HG03175 (cell line): ENCODE results near the gene THOC6.

ENCODE experiments used
- ATAC-seq: cut with Tn5 transposase; IDR thresholded peaks from one replicate; pipeline ENCODE4 v1.9.1; 2021; ENCODE audit warnings: mild to moderate bottlenecking, moderate library complexity; ENCODE audit not compliant: unreplicated experiment

Gene THOC6

DNA sequence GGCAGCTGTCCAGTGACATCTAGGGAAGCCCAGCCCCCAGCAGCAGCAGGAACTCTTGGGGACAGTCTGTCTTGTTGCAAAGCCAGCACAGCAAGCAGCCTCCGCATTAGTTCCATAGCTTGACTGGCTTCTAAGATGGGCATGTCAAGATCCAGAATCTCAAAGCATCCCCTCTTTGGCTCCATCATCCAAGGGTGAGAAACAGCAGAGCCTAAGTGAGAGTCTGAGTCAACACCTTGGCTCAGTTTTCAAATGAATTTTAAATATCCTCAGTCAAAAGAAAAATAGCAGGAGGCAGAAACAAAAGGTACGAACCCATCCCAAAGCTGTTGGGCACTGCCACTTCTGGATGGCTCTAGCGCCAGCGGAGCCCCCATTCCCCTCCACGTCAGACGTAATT is 8.9 kb upstream of the THOC6 start:
- no peak for ATAC-seq

DNA sequence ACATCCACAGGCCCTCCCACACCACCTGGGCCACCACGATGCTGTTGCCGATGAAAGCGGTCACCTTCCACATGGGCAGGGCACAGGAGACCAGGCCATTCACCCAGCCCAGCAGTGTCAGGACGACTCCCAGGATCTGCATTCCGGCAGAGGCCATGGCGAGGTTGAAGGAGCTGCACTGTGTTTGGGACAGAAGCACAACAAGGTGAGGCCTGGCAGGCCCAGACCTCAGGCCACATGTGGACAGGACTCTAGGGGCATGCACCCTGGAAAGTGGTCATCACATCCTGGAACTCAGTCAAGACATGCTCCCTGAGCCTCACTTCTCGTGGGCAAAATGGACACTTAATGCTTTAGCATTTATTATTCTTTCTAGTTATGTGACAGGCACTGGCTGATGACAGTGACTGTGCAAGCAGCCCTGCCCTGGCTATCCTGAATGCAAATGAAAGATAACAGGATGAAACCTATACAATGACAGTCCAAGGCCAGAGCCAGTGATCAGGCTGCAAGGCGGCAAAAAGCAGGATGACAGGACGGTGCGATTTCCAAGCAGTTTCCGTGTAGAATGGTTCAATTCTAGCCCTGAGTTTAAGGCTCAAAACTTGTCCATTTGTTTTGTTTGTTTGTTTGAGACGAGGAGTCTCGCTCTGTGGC is 7.8 kb upstream of the THOC6 start:
- ATAC-seq, result no peak

DNA sequence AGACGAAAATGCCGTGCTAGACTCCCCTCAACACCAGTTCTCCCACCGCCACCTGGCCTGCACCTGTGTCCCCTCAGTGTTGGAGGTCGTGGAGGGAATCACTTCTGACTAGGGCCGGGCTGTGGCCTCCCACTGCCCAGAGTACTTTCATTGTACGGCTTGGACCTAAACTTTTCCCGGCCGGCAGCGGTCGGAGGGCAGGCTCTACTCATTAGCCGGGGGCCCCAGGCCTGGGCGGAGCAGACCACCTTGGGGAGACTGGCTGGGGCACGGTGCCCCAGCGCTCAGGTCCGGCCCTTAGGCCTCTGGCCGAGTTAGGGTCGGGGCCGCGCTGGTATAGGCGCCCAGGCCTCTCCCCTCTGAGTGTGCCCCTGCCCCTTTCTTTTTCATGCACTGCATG is 6.5 kb upstream of the THOC6 start:
- no peak for ATAC-seq

- ATAC-seq, result no peak
These were observed 5.9 kb upstream of the THOC6 start, which contains the start of gene CLDN6 for GRCh38 chr16:3017794-3018506. TSS of gene CLDN6 (minus strand) at chr16:3018183. CDS start at chr16:3016021, 2,162 bp downstream.

DNA sequence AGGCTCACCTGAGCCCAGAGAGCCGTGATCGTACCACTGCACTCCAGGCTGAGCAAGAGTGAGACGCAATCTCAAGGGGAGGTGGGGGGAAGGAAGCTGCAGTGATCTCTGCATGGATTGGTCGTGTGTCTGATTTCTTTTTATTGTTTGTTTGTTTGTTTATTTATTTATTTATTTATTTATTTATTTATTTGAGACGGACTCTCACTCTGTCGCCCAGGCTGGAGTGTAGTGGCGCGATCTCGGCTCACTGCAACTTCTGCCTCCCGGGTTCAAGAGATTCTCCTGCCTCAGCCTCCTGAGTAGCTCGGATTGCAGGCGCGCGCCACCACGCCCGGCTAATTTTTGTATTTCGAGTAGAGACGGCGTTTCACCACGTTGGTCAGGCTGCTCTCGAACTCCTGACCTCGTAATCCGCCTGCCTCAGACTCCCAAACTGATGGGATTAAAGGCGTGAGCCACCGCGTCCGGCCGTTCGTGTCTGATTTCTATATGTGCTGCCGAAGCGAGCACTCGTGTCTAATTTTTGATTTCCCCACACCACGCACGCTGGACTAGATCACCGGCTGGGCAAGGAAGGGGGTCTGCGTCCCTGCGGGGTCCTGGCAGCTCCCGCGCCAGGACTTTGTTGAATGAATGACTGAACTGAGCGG is 4.1 kb upstream of the THOC6 start:
- ATAC-seq, result no peak

DNA sequence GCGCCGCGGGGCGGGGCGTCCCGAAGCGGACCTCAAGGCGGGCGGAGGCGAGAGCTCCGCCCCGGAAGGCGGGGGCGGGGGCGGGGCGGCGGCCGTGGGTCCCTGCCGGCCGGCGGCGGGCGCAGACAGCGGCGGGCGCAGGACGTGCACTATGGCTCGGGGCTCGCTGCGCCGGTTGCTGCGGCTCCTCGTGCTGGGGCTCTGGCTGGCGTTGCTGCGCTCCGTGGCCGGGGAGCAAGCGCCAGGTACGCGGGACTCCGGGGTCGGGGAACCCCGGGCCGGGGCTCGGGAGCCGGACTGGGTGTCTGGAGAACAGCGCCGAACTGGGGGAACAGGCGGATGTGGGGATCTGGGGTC is 3.6 kb upstream of the THOC6 start, which contains the start of gene TNFRSF12A:
TNFRSF12A (plus strand) TSS at position 122 of the 357 bp plus-strand sequence; CDS start at position 152, 30 bp downstream.
- ATAC-seq, result no peak

- no peak for ATAC-seq
These were observed 3.0 kb upstream of the THOC6 start for GRCh38 chr16:3020604-3021448.

GRCh38 chr16:3021449-3022207 is 2.2 kb upstream of the THOC6 start:
- no peak for ATAC-seq

DNA sequence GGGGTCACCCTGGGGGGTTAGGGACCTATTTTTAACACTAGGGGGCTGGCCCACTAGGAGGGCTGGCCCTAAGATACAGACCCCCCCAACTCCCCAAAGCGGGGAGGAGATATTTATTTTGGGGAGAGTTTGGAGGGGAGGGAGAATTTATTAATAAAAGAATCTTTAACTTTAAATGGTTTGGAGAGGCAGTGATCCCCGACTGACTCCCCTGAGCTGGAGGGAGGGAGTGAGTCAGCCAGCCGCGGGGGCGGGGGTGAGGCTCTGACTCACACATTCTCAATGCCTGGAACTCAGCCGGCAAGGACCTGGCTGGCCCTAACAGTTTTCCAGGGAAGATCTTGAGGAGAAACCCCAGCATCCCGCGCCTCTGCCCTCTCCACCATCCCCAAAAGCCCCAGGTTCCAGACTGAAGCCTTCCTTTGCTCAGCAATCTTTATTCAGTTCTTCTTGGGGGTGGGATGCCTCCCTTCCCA is 1.6 kb upstream of the THOC6 start:
- no peak for ATAC-seq

- ATAC-seq, result no peak
These were observed 986 bp upstream of the THOC6 start for GRCh38 chr16:3022684-3023414.

DNA sequence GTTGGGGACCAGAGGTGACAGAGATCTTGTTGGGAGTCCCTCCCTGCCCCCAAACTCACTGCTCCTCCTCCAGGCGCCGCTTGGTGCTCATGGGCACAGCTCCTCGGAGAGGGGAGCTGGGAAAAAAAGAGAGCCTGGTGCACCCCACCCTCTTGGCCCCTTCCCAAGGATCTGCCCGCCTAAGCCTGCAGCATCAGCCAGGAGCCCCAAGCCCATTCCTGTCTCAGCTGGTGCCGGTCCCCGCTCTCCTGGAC is 493 bp upstream of the THOC6 start:
- ATAC-seq, result no peak

DNA sequence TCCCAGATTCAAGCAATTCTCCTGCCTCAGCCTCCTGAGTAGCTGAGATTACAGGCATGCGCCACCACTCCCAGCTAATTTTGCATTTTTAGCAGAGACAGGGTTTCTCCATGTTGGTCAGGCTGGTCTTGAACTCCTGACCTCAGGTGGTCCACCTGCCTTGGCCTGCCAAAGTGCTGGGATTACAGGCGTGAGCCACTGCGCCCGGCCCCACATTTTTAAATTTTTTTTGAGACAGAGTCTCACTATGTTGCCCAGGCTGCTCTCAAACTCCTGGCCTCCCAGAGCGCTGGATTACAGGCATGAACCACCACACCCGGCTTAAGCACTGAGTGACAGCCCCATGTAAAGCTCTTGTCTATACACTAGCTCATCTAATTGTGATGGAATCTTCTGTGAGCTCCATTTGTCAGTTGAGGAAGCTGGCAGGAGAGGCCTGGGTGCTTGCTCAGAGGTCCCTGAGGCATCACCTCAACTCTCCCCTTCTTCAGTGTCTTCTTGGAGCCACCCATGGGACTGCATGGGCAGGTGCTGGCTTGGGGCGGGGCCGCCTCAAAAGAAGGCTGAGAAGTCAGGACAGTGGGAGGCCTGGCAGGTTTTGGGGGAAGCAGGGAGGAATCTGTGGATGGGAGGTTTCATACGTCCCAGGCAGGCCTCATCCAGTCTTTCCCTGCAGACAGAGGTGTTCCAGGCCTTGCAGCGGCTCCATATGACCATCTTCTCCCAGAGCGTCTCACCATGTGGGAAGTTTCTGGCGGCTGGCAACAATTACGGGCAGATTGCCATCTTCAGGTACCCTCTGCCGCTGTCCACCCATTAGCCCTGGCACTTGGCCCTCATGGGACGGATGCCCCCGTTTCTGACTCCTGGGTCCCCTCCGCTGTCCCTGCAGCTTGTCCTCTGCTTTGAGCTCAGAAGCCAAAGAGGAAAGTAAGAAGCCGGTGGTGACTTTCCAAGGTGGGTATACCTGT is 1.5 kb downstream of the THOC6 start:
- ATAC-seq, result no peak

- no peak for ATAC-seq
These were observed 2.2 kb downstream of the THOC6 start for GRCh38 chr16:3026003-3026378.

GRCh38 chr16:3026609-3027488 is 3.0 kb downstream of the THOC6 start:
- no peak for ATAC-seq

DNA sequence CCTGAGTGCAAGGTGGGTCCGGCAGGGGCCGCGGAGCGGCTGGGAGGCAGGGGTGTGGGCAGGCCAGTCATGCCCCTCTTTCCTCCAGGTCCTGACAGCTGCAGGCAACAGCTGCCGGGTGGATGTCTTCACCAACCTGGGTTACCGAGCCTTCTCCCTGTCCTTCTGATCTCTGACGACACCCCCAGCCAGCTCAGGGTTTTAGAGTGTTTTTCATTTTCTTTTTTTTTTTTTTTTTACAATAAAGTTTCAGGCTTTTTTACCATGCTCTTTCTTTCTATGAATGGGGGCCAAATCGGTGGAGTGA is 3.6 kb downstream of the THOC6 start:
- no peak for ATAC-seq

DNA sequence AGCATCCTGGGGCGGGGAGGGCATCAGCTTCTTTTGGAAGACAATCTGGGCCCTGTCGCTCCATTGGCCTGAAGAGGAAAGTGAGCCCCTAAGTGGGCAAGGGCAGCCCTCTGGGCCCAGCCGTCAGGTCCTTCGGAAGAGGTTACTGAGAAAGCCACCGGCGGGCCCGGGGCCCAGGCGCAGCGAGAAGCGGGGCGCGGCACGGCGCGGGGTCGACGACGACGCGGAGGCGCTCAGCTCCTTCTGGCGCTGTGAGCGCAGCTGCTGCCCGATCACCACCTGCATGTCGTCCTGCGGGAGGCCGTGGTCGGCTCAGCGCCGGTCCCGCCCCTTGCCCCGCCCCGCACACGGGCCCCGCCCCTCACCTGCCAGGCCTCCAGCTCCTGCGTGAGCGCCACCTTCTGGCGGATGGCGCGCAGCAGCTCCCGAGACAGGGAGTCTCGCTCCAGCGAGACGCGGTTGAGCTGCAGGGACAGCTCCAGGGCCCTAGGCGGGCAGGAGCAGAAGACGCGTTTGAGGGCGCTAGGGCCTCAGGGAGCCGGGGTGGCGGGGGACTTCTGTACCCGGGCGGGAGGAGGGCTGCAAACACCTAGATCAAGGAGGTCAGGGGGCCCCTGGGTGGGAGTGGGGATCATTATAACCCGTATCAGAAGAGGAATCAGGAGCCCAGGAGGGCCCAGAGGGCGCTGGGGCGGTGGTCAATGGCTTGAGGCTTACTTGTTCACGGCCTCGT is 4.3 kb downstream of the THOC6 start:
- no peak for ATAC-seq

DNA sequence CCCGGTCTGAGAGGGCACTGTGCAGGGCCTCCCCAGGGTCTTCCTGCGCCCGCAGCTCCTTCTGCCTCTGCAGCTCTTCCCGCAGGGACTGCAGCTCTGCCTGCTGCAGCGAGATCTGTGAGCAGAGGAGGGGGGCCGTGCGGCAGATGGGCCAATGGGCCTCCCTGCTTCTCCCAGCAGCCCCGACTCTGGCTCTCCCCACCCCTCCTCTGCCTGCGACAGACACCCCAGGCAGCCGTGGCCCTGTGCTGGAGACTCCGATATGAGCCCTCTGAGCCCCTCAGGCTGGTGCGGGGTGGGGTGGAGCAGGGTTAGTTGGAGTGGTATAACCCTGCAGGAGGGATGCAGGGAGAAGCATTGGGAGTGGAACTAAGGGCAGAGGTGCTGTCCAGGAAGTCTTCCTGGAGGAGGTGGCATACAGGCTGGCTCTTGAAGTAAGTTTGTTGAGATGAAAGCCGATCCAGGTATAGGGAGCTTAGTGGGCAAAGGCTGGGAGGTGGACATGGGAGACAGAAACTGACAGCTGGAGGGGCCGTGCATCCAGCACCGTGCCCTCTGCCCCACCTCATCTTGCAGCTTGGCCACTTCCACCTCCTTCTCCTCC is 5.0 kb downstream of the THOC6 start:
- ATAC-seq, result no peak
